Esophagus squamous epithelium (tissue), 4 donors: Measurements from ENCODE around the gene SORL1-AS1.

ENCODE experiments used
- POLR2A ChIP-seq, 4 donors: fragments of 450-650 bp; IDR thresholded peaks; one replicate each; pipeline ENCODE4 v1.6.1; 2017; ENCODE audit warnings: antibody characterized with exemption in 4 of 4, mild to moderate bottlenecking in 4 of 4, moderate library complexity in 3 of 4
- TF ChIP-seq, protein P1 (sequence below), 6 experiments: fragments of 450-650 bp in 4 of 6; fragments of 200-600 bp in 2 of 6; sonication (generic) in 2 of 6; IDR thresholded peaks; one replicate each; pipeline ENCODE4 v1.5.1; 2016 to 2019; ENCODE audit warnings: antibody characterized with exemption in 6 of 6, mild to moderate bottlenecking in 4 of 6, moderate library complexity in 4 of 6

DNA sequence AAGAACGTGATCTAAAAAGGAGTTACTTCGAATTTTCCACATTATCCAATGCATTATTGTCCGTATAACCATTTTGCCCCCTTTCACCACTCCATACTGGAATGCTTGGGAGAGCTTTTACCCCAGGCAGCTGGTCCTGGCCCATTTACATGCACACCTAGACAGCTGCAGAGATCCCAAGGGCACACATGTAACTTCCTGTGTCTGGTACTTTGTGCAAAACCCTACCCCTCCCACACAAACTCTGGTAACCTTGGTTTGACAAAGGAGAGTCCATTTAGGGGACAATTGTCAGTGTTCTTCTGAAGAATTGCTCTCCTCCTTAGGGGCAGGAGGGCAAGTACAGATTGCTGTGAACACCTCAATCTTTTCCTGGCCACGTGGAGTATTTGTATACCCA lies 58.0 kb downstream of the SORL1-AS1 start:
- TF ChIP-seq, protein P1, sequence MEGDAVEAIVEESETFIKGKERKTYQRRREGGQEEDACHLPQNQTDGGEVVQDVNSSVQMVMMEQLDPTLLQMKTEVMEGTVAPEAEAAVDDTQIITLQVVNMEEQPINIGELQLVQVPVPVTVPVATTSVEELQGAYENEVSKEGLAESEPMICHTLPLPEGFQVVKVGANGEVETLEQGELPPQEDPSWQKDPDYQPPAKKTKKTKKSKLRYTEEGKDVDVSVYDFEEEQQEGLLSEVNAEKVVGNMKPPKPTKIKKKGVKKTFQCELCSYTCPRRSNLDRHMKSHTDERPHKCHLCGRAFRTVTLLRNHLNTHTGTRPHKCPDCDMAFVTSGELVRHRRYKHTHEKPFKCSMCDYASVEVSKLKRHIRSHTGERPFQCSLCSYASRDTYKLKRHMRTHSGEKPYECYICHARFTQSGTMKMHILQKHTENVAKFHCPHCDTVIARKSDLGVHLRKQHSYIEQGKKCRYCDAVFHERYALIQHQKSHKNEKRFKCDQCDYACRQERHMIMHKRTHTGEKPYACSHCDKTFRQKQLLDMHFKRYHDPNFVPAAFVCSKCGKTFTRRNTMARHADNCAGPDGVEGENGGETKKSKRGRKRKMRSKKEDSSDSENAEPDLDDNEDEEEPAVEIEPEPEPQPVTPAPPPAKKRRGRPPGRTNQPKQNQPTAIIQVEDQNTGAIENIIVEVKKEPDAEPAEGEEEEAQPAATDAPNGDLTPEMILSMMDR (IDR thresholded peaks at IDR 0.05), result no peak
- TF ChIP-seq POLR2A (IDR thresholded peaks at IDR 0.05), result no peak
